ENCODE measurements around the gene POMGNT2.

GRCh38 chr3:43030162-43030935 lies 75.5 kb downstream of the POMGNT2 start:
- TF ChIP-seq EZH2 (IDR thresholded peaks at IDR 0.05; ENCODE audit: borderline replicate concordance, low read length) (no peak), CTCF (IDR thresholded peaks at IDR 0.05; ENCODE audit: low read length) (no peak)
